Measurements from ENCODE around the gene CCNO.

The CCNO gene

GRCh38 chr5:55230086-55230629, 3.2 kb downstream of the CCNO start:
- Mint-ChIP-seq H3K4me1 (ENCODE audit: low read depth) (peaks cover 38% of the 10 kb centered on the region), H3K36me3 (ENCODE audit: low read depth) (peaks cover 6% of the 10 kb centered on the region), H3K9me3 (no peaks in the 10 kb centered on the region), H3K27me3 (peaks cover 96% of the 10 kb centered on the region), H3K4me3 (no peak overlapping the region), H3K27ac (no peak overlapping the region)
- intact Hi-C loops (cut with micrococcal nuclease): loop anchor here (5.0 kb wide), 1 partner anchor 58 kb away; the partner anchor contains the start of gene CDC20B

GRCh38 chr5:55227664-55228430, 5.6 kb downstream of the CCNO start:
- H3K4me3 Mint-ChIP-seq: peak overlapping the region; percentile 4

GRCh38 chr5:55226934-55227663, 6.3 kb downstream of the CCNO start, which contains the start of gene MCIDAS:
TSS of gene MCIDAS (minus strand) at chr5:55227315. CDS start at chr5:55227138, 177 bp downstream.
- Mint-ChIP-seq H3K4me3 (peak within 1 kb of the TSS; percentile 53), H3K4me1 (ENCODE audit: low read depth) (peaks cover 49% of the 10 kb centered on the region), H3K27ac (no peak within 1 kb of the TSS), H3K9me3 (no peaks in the 10 kb centered on the region), H3K36me3 (ENCODE audit: low read depth) (peaks cover under 1% of the 10 kb centered on the region), H3K27me3 (peaks cover 97% of the 10 kb centered on the region)
- intact Hi-C loops (cut with micrococcal nuclease): no loop called here

More at GRCh38 chr5:55227664-55228430, 5.6 kb downstream of the CCNO start:
- peaks cover 6% of the 10 kb centered on the region for H3K36me3 Mint-ChIP-seq (ENCODE audit: low read depth)
- H3K9me3 Mint-ChIP-seq: no peaks in the 10 kb centered on the region
- no peak overlapping the region for H3K27ac Mint-ChIP-seq
- intact Hi-C loops (cut with micrococcal nuclease): no loop called here
- H3K27me3 Mint-ChIP-seq: peaks cover 97% of the 10 kb centered on the region
- H3K4me1 Mint-ChIP-seq (ENCODE audit: low read depth): peaks cover 49% of the 10 kb centered on the region

GRCh38 chr5:55226027-55226933, 7.1 kb downstream of the CCNO start:
- intact Hi-C loops (cut with micrococcal nuclease): no loop called here
- H3K27ac Mint-ChIP-seq: no peak overlapping the region

GRCh38 chr5:55225346-55225745, 8.1 kb downstream of the CCNO start:
- no peak overlapping the region for H3K27ac Mint-ChIP-seq
- no peaks in the 10 kb centered on the region for H3K9me3 Mint-ChIP-seq
- H3K4me1 Mint-ChIP-seq (ENCODE audit: low read depth): peaks cover 47% of the 10 kb centered on the region
- H3K27me3 Mint-ChIP-seq: peaks cover 95% of the 10 kb centered on the region
- H3K4me3 Mint-ChIP-seq: no peak overlapping the region
- H3K36me3 Mint-ChIP-seq (ENCODE audit: low read depth): no peaks in the 10 kb centered on the region
- intact Hi-C loops (cut with micrococcal nuclease): no loop called here

More at GRCh38 chr5:55226027-55226933, 7.1 kb downstream of the CCNO start:
- peaks cover 95% of the 10 kb centered on the region for H3K27me3 Mint-ChIP-seq
- no peaks in the 10 kb centered on the region for H3K36me3 Mint-ChIP-seq (ENCODE audit: low read depth)
- peaks cover 44% of the 10 kb centered on the region for H3K4me1 Mint-ChIP-seq (ENCODE audit: low read depth)
- H3K9me3 Mint-ChIP-seq: no peaks in the 10 kb centered on the region
- H3K4me3 Mint-ChIP-seq: peak overlapping the region; percentile 53

GRCh38 chr5:55223812-55224240, 9.6 kb downstream of the CCNO start:
- peaks cover 93% of the 10 kb centered on the region for H3K27me3 Mint-ChIP-seq
- H3K4me1 Mint-ChIP-seq (ENCODE audit: low read depth): peaks cover 50% of the 10 kb centered on the region
- peak overlapping the region; percentile 60 for H3K4me3 Mint-ChIP-seq
- H3K27ac Mint-ChIP-seq: no peak overlapping the region
- H3K9me3 Mint-ChIP-seq: no peaks in the 10 kb centered on the region
- H3K36me3 Mint-ChIP-seq (ENCODE audit: low read depth): no peaks in the 10 kb centered on the region
- intact Hi-C loops (cut with micrococcal nuclease): no loop called here

- Mint-ChIP-seq H3K9me3 (no peaks in the 10 kb centered on the region), H3K36me3 (ENCODE audit: low read depth) (no peaks in the 10 kb centered on the region), H3K27me3 (peaks cover 91% of the 10 kb centered on the region), H3K27ac (no peak overlapping the region), H3K4me1 (ENCODE audit: low read depth) (peaks cover 50% of the 10 kb centered on the region), H3K4me3 (peak overlapping the region; percentile 60)
- intact Hi-C loops (cut with micrococcal nuclease): no loop called here
Measured at GRCh38 chr5:55222985-55223811, 10.2 kb downstream of the CCNO start.

- H3K27ac Mint-ChIP-seq: no peak overlapping the region
- peaks cover 44% of the 10 kb centered on the region for H3K4me1 Mint-ChIP-seq (ENCODE audit: low read depth)
- no peak overlapping the region for H3K4me3 Mint-ChIP-seq
- H3K27me3 Mint-ChIP-seq: peaks cover 92% of the 10 kb centered on the region
- H3K36me3 Mint-ChIP-seq (ENCODE audit: low read depth): no peaks in the 10 kb centered on the region
- H3K9me3 Mint-ChIP-seq: no peaks in the 10 kb centered on the region
- intact Hi-C loops (cut with micrococcal nuclease): no loop called here
Measured at GRCh38 chr5:55222092-55222984, 11.1 kb downstream of the CCNO start.

- Mint-ChIP-seq H3K4me3 (peak overlapping the region; percentile 53), H3K27me3 (peaks cover 89% of the 10 kb centered on the region), H3K36me3 (ENCODE audit: low read depth) (no peaks in the 10 kb centered on the region), H3K4me1 (ENCODE audit: low read depth) (peaks cover 34% of the 10 kb centered on the region), H3K9me3 (no peaks in the 10 kb centered on the region), H3K27ac (no peak overlapping the region)
- intact Hi-C loops (cut with micrococcal nuclease): no loop called here
Measured at GRCh38 chr5:55220433-55221185, 12.8 kb downstream of the CCNO start.

GRCh38 chr5:55219770-55220169, 13.6 kb downstream of the CCNO start:
- Mint-ChIP-seq H3K36me3 (ENCODE audit: low read depth) (no peaks in the 10 kb centered on the region), H3K27me3 (peaks cover 87% of the 10 kb centered on the region), H3K27ac (no peak overlapping the region), H3K4me1 (ENCODE audit: low read depth) (peaks cover 34% of the 10 kb centered on the region), H3K4me3 (no peak overlapping the region), H3K9me3 (no peaks in the 10 kb centered on the region)
- intact Hi-C loops (cut with micrococcal nuclease): no loop called here

GRCh38 chr5:55218967-55219366, 14.4 kb downstream of the CCNO start:
- no peak overlapping the region for H3K4me3 Mint-ChIP-seq
- H3K27ac Mint-ChIP-seq: no peak overlapping the region
- intact Hi-C loops (cut with micrococcal nuclease): no loop called here
- peaks cover 79% of the 10 kb centered on the region for H3K27me3 Mint-ChIP-seq
- H3K36me3 Mint-ChIP-seq (ENCODE audit: low read depth): no peaks in the 10 kb centered on the region
- no peaks in the 10 kb centered on the region for H3K9me3 Mint-ChIP-seq
- H3K4me1 Mint-ChIP-seq (ENCODE audit: low read depth): peaks cover 34% of the 10 kb centered on the region
